MM.1S (cell line): ENCODE data around the gene ACAA1.

Experiments
- EZH2 ChIP-seq: fragments of 300-600 bp; sonication (generic); optimal IDR thresholded peaks from 2 replicates; pipeline ENCODE3; 2017; ENCODE audit warnings: low read depth, mild to moderate bottlenecking, antibody characterized with exemption, low read length, mixed read lengths
- EZH2phosphoT487 ChIP-seq: fragments of 300-600 bp; sonication (generic); IDR thresholded peaks from 2 replicates; pipeline ENCODE4 v1.6.1; 2018; ENCODE audit warnings: antibody characterized with exemption, low read length
- TF ChIP-seq, protein P1 (sequence below): fragments of 300-600 bp; sonication (generic); IDR thresholded peaks from 2 replicates; pipeline ENCODE4 v1.5.1; 2016; ENCODE audit warnings: antibody characterized with exemption, low read length, mixed read lengths

DNA sequence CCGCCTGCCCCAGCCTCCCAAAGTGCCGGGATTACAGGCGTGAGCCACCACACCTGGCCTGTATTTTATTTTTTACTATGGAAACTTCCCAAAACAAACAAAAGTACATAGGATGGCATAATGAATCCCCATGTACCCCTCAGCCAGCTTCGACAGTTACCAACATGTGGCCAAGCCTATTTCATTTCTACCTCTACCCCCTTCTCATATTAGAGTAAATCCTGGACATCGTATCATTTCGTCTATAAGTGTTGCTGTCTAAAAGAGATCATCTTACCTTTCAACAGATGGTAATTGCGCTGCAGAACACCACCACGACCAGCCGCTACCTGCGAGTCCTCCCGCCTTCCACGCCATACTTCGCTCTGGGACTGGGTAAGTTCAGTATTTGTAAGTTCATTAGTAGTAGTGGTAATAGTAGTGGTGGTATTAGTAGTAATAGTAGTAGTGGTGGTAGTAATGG, 53.0 kb downstream of the ACAA1 start:
- TF ChIP-seq EZH2phosphoT487: no peak
- TF ChIP-seq, protein P1, sequence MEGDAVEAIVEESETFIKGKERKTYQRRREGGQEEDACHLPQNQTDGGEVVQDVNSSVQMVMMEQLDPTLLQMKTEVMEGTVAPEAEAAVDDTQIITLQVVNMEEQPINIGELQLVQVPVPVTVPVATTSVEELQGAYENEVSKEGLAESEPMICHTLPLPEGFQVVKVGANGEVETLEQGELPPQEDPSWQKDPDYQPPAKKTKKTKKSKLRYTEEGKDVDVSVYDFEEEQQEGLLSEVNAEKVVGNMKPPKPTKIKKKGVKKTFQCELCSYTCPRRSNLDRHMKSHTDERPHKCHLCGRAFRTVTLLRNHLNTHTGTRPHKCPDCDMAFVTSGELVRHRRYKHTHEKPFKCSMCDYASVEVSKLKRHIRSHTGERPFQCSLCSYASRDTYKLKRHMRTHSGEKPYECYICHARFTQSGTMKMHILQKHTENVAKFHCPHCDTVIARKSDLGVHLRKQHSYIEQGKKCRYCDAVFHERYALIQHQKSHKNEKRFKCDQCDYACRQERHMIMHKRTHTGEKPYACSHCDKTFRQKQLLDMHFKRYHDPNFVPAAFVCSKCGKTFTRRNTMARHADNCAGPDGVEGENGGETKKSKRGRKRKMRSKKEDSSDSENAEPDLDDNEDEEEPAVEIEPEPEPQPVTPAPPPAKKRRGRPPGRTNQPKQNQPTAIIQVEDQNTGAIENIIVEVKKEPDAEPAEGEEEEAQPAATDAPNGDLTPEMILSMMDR: no peak
- no peak for TF ChIP-seq EZH2
